ENCODE results near the gene DIO3.

The DIO3 gene

GRCh38 chr14:101598571-101599233 is 37.4 kb downstream of the DIO3 start:
- DNase-seq (ENCODE audit: low spot score): no peak

DNA sequence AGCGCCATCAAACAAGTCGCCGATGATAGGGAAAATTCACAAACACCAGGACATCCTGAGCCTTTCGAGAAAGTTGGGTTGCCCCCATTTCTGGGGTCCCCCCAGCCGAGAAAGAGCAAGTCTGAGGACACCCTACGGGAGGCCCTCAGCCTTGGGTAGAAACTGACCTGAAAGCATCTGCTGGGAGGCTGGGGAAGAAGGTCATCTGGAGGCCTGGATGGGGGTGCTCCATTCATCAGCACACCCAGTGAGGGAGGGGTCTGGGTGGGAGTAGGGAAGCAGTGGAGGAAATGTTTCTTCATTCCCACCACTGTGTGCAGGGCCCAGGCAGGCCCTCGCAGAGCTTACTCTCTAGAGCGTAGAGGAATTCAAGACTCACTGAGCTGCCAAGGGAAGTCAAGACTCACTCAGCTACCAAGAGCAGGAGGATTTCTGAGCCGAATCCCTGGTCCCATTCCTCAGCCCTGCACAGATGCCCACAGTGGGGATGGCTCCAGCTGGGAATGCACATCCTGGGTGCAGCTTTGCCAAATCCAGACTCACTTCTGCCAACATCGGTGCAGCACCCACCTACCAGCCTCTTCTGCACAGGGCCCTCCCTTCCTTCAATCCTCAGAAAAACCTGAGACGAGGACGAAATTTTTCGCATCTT is 38.1 kb downstream of the DIO3 start:
- no peak for DNase-seq (ENCODE audit: low spot score)

DNA sequence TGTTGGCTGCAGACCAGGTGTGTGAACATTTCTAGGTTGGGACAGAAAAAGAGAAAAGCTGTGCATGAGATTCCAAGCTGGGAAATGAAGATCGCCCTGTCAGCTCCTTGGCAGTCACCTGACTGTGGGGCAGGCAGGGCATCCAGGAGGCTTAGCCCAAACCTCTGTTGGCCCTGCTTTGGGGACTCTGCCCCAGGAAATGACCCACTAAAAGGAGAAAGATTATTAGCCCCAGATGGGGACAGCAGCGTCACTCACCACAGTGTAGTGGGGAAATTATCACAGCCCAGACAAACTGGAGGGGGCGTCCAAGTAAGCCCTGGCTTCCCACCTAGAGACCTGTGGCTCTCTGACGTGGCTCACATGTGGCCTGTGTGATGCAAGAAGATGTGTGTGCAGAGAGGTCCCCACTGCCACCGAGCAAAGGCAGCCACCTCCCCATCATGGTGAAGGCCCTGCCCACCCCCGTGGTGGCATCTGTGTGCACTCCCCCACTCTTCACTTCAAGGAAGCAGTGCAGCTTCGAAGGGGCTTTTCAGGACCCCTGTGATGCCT is 39.1 kb downstream of the DIO3 start:
- no peak for DNase-seq (ENCODE audit: low spot score)

DNA sequence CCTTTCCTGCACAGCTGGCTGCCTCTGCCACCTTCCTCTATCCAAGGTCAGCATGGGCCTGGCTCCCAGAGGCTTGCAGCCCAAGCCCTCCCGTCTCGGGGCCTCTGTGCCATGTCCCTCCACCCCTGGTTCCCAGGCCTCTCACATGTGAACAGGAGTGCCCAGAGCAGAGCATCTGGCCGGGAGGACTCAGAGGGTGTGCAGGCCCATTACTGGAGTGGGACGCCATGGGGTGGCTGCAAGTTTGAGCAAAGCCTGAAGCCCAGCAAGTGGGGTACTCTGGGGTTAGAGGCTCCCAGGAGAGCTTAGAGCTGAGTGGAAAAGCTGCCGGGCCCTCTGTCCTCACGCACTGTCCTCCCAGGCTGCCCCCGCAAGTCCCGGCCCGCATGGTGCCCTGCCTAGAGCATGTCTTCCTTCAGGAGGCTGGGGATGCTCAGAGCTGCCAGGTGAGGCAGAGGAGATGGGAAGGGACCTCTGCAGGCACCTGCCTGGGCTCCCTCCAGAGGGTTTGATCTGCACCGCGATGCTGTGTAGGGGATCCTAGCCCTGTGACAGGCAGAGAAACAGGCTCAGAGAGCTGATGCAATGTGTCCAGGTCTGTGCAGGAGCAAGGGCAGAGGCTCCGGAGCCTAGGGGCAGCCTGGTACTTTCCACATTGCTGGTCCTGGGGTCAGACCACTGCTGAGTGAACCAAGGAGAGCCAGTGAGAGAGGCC is 39.8 kb downstream of the DIO3 start:
- no peak for DNase-seq (ENCODE audit: low spot score)

GRCh38 chr14:101601606-101602465 is 40.5 kb downstream of the DIO3 start:
- DNase-seq (ENCODE audit: low spot score): no peak

DNA sequence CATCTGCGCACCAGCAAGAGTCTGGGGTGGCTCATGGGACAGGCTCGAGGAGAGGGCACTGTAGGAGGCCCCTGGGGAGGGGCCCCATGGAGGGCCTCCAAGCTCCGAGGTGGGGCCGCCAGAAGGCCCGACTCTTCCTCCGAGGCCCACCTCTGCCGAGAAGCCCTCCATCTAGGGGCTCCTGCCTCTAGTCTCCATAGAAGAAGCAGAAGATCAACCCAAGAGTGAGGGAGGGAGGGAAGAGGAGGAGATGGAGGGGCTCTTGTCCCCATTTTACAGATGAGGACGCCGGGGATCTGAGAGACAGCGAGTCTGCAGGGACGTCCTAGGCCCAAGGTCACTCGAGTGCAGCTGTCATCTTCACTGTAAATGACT is 41.2 kb downstream of the DIO3 start:
- no peak for DNase-seq (ENCODE audit: low spot score)

- no peak for DNase-seq (ENCODE audit: low spot score)
Observed at GRCh38 chr14:101603096-101603495, 41.8 kb downstream of the DIO3 start.

DNA sequence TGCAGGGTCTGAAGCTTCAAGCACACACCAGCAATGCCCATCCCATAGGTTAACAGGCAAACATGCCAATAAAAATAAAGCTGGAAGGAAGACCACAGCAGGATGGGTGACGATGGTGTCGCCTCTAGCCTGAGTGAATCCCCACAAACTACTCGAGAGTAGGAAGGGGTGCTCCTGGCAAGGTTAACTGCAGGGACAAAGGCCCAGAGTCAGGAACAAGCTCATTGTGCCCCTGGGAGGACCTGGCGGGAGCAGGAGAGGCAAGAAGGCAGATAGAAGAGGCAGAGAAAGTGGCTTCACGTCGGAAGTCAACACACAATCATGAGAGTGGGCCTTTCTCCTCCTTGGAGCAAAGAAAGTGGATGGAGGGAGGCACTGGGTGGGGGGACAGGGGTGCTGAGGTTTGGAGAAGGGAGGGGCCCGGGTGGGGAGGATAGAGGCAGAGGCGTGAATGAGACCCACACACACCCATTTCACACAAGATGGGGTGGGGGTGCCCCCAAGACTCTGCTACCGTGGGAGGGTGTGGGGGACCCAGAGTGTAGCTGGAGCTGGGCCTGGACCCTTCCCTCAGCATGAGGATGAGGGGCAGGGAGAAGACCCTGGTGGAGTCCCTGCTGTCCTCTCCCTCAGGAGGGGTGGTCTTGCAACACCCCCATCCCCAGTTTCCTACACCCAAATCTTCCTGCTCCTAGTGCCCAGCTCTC is 43.1 kb downstream of the DIO3 start:
- no peak for DNase-seq (ENCODE audit: low spot score)

DNA sequence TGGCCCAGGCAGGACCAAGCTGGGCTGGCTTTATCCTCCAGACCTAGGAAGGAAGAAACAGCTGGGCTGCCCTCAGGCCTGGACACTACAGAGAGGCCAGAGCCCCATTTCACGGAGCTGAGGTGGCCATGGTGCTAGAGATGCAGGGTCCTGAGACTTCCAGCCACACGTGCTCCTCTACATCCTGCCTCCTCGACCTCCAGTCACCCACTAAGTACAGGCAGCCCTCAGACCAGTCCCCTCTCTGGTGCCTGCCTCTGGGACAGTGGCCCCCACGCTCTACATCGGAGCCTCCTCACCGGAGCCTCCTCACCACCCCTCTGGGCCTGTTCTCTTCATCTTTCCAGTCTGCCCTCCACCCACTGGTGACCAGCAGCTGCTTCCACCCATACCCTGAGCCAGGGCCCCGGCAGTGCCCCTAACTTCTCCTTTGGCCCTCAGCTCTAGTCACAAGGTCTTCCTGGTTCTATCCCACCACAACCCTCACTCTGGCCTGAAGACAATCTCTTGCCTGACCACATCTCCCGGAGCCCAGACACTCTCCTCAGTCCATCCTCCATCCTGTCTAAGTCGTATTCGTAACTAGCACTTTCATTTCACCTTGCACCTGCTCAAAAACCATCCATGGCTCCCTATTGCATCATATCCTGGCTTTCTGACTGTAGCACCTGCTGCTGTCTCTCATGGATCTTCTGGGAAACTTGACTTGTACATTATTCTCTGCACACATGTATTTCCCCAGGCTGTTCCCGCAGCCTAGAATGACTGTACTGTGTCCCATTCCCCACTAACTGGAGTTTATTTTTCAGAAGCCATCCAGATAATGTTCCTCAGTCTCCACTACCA is 43.9 kb downstream of the DIO3 start:
- no peak for DNase-seq (ENCODE audit: low spot score)

GRCh38 chr14:101605836-101606235 is 44.5 kb downstream of the DIO3 start:
- DNase-seq (ENCODE audit: low spot score): no peak
